HepG2 (cell line): Measurements from ENCODE around the gene MPP3. TPM values are rescaled to one million over a fixed set of nuclear protein-coding genes. Genes with fewer than 3 reads are reported as not detected.

Experiments used
- MXD4 ChIP-seq: IDR thresholded peaks from 2 replicates; pipeline ENCODE4 v1.6.1; 2016; ENCODE audit warnings: mild to moderate bottlenecking, missing biosample characterization, missing genetic modification reagents
- THAP9 ChIP-seq: sonication (generic); formaldehyde crosslinking; IDR thresholded peaks from 2 replicates; pipeline ENCODE4; 2020; ENCODE audit warnings: missing genetic modification reagents, mild to moderate bottlenecking, borderline replicate concordance
- polyA plus RNA-seq, 8 experiments: library from polyadenylated mRNA; depleted of rRNA in 3 of 8; stranded (reverse) in 7 of 8; unstranded in 1 of 8; fragments of >200 nt; fragmentation: Illumina TruSeq in 4 of 8; extraction: Trizol in 4 of 8; gene quantifications; 2 replicates each; pipeline versions ENCODE4 v1.2.1 to v1.2.3, GENCODE V29; 2011 to 2016; ENCODE audit warnings: low read depth in 4 of 8, missing spikeins in 1 of 8, mixed read lengths in 1 of 8; ENCODE audit not compliant: insufficient read depth in 1 of 8
- total RNA-seq, 5 experiments: library from RNA; depleted of rRNA; stranded (reverse); fragments of >200 nt; fragmentation: Illumina TruSeq; extraction: Trizol; gene quantifications; 2 replicates each; pipeline ENCODE4 v1.2.3, GENCODE V29; 2016; ENCODE audit warnings: low read depth in 1 of 5
- TF ChIP-seq, protein P1 (sequence below): sonication (generic); formaldehyde crosslinking; IDR thresholded peaks from 2 replicates; pipeline ENCODE4 v1.8.0; 2023; ENCODE audit warnings: mild to moderate bottlenecking, missing genetic modification reagents
- TF ChIP-seq, protein P2 (sequence below): IDR thresholded peaks from 2 replicates; pipeline ENCODE4 v1.6.1; 2016; ENCODE audit warnings: low read depth, borderline replicate concordance
- TF ChIP-seq, protein P3 (sequence below): sonication (generic); formaldehyde crosslinking; IDR thresholded peaks from 2 replicates; pipeline ENCODE4 v1.5.1; 2020; ENCODE audit warnings: mild to moderate bottlenecking, moderate library complexity, missing genetic modification reagents

Gene MPP3
- total and polyA plus RNA-seq, 2 of the 13 experiments (the other 11 are each of a cell fraction or from before 2014, with no cell fraction given), result 0.91 to 1.8 TPM

DNA sequence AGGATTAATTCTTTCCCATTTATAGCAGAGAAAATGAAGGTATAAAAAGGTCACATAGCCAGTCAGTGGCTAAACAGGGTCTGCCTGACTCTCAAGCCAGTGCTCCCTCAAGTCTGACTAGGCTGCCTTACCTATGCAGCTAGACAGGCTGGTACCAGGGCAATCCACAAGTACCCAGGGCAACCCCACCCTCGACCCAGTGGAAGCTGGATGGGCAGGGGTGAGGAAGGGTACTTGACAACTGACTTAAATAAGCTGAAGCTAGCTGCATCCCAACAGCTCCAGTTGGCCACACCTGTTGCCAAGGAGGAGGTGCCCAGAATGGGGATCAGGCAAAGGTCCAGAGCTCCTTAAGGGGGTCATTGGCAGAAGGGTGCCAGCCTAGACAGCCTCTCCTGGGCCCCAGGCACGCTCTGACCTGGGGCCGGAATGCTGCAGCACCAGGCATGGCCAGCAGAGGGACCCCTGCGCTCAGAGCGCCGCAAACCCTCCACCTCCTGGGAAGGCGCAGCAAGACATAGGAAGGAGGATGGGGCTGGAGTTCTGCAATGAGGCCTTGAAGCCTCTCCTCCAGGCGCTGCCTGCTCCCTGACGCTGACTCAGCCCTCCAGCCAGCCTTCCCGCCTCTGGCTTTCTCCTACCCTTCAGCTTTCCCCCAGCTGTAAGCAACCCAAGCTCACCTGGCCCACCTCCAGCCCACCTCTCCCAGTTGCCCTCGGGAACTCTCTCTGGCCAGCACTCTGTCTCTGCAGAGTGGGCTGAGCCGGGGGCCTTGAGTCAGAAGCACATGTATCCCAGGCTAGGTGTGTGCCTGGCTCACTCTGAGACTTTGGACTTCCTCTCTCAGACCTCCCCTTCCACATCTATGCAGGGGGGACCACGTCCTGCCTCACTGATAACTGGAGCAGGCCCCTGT is 45.6 kb upstream of the MPP3 start (continued):
- TF ChIP-seq, protein P1, sequence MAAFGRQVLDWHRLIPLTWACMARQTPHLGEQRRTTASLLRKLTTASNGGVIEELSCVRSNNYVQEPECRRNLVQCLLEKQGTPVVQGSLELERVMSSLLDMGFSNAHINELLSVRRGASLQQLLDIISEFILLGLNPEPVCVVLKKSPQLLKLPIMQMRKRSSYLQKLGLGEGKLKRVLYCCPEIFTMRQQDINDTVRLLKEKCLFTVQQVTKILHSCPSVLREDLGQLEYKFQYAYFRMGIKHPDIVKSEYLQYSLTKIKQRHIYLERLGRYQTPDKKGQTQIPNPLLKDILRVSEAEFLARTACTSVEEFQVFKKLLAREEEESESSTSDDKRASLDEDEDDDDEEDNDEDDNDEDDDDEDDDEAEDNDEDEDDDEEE, result peak; percentile 59; the same call in 1 of the 2 replicates
- TF ChIP-seq, protein P2, sequence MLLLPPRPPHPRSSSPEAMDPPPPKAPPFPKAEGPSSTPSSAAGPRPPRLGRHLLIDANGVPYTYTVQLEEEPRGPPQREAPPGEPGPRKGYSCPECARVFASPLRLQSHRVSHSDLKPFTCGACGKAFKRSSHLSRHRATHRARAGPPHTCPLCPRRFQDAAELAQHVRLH (CRISPR knock-in tag), result 0 out of 2 replicates have a peak, but pooled peaks have one; percentile 74
- TF ChIP-seq, protein P3, sequence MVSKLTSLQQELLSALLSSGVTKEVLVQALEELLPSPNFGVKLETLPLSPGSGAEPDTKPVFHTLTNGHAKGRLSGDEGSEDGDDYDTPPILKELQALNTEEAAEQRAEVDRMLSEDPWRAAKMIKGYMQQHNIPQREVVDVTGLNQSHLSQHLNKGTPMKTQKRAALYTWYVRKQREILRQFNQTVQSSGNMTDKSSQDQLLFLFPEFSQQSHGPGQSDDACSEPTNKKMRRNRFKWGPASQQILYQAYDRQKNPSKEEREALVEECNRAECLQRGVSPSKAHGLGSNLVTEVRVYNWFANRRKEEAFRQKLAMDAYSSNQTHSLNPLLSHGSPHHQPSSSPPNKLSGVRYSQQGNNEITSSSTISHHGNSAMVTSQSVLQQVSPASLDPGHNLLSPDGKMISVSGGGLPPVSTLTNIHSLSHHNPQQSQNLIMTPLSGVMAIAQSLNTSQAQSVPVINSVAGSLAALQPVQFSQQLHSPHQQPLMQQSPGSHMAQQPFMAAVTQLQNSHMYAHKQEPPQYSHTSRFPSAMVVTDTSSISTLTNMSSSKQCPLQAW (CRISPR knock-in tag), result 0 out of 2 replicates have a peak, but pooled peaks have one; percentile 34
- TF ChIP-seq THAP9 (CRISPR knock-in tag), result peak; percentile 56; the same call in 1 of the 2 replicates
- TF ChIP-seq MXD4 (CRISPR knock-in tag), result 0 out of 2 replicates have a peak, but pooled peaks have one; percentile 34
